B cell (primary cell): ENCODE data around the gene PABPC3. TPM values are rescaled to one million over a fixed set of nuclear protein-coding genes. Genes with fewer than 3 reads are reported as not detected.

Experiments used
- ATAC-seq: fragments of 200-7000 bp; cut with Tn5 transposase; one replicate; pipeline ENCODE4 v1.10.0; 2021; ENCODE audit warnings: low read depth, mild to moderate bottlenecking, moderate number of reproducible peaks, moderate library complexity
- CTCF ChIA-PET: fragments of 350-600 bp; sonication (Branson Sonifier 250); formaldehyde crosslinking; loops from one replicate; lab custom pipeline; 2021; ENCODE audit warnings: antibody characterized with exemption, inconsistent platforms; lab: Charles Lee
- POLR2A ChIA-PET: fragments of 350-600 bp; sonication (Branson Sonifier 250); formaldehyde crosslinking; loops from one replicate; lab custom pipeline; 2021; ENCODE audit warnings: antibody characterized with exemption; lab: Charles Lee
- DNase-seq: peaks from one replicate; pipeline ENCODE4 v3.0.0; 2013
- H2AFZ ChIP-seq: 2 replicates; pipeline ENCODE4 v1.6.1; 2012; ENCODE audit warnings: mild to moderate bottlenecking, low read depth, low read length; ENCODE audit not compliant: insufficient read depth, poor library complexity, severe bottlenecking
- H3K27ac ChIP-seq, 2 donors: 1 replicate in 1 of 2; 2 replicates in 1 of 2; pipeline ENCODE4 v1.5.1; 2012 to 2013; ENCODE audit warnings: low read length in 2 of 2, mild to moderate bottlenecking in 2 of 2, moderate library complexity in 1 of 2
- H3K27me3 ChIP-seq, 4 experiments: fragments of 200-600 bp in 1 of 4; sonication (generic) in 1 of 4; replicated peaks in 1 of 4; 1 replicate in 2 of 4; 2 replicates in 2 of 4; pipeline versions ENCODE4 v1.6.1 to v1.7.0; 2013 to 2016; ENCODE audit warnings: low read length in 3 of 4, mild to moderate bottlenecking in 2 of 4, mixed read lengths in 1 of 4, moderate library complexity in 1 of 4; ENCODE audit not compliant: insufficient read depth in 4 of 4, control insufficient read depth in 3 of 4; ENCODE audit errors: control extremely low read depth in 1 of 4
- H3K36me3 ChIP-seq, 2 experiments: replicated peaks in 1 of 2; 1 replicate in 1 of 2; 2 replicates in 1 of 2; pipeline versions ENCODE4 v1.6.1 to v1.7.1; 2013; ENCODE audit warnings: low read length in 1 of 2; ENCODE audit not compliant: insufficient read depth in 2 of 2, control insufficient read depth in 1 of 2; ENCODE audit errors: control extremely low read depth in 1 of 2, extremely low read depth in 1 of 2
- H3K4me1 ChIP-seq, 2 donors: fragments of 200-600 bp in 1 of 2; sonication (generic) in 1 of 2; 1 replicate in 1 of 2; 2 replicates in 1 of 2; pipeline versions ENCODE4 v1.5.1 to v1.6.1; 2013 to 2017; ENCODE audit warnings: low read length in 2 of 2; ENCODE audit not compliant: control insufficient read depth in 2 of 2, insufficient read depth in 2 of 2
- H3K4me2 ChIP-seq: replicated peaks from 2 replicates; pipeline ENCODE3; 2012; ENCODE audit warnings: mild to moderate bottlenecking, low read depth, low read length; ENCODE audit not compliant: poor library complexity, severe bottlenecking
- H3K4me3 ChIP-seq, 5 experiments: fragments of 200-600 bp in 1 of 5; sonication (generic) in 1 of 5; 1 replicate in 3 of 5; 2 replicates in 2 of 5; pipeline versions ENCODE4 v1.5.1 to v1.7.0; 2011 to 2016; ENCODE audit warnings: low read length in 4 of 5, mild to moderate bottlenecking in 4 of 5, low read depth in 2 of 5, control low read depth in 1 of 5, moderate library complexity in 1 of 5; ENCODE audit not compliant: insufficient read depth in 1 of 5; ENCODE audit errors: control extremely low read depth in 1 of 5, extremely low read depth in 1 of 5
- H3K79me2 ChIP-seq: fragments of 200-600 bp; sonication (generic); one replicate; pipeline ENCODE4 v1.6.0; 2016; ENCODE audit warnings: low read length; ENCODE audit not compliant: control insufficient read depth, insufficient read depth
- H3K9ac ChIP-seq: fragments of 200-600 bp; sonication (generic); 2 replicates; pipeline ENCODE4 v1.6.1; 2017; ENCODE audit warnings: mild to moderate bottlenecking, low read length, moderate library complexity
- H3K9me3 ChIP-seq, 3 donors: one replicate each; pipeline versions ENCODE4 v1.6.1 to v1.7.1; 2013; ENCODE audit warnings: low read length in 2 of 3; ENCODE audit not compliant: control insufficient read depth in 2 of 3, insufficient read depth in 1 of 3; ENCODE audit errors: control extremely low read depth in 1 of 3
- H4K20me1 ChIP-seq: 2 replicates; pipeline ENCODE4 v1.6.0; 2012; ENCODE audit warnings: mild to moderate bottlenecking, low read length; ENCODE audit not compliant: insufficient read depth, control insufficient read depth, poor library complexity, severe bottlenecking
- H3K27ac Mint-ChIP-seq: one replicate; pipeline ENCODE4 v1.8.0; 2021; ENCODE audit warnings: mixed read lengths
- H3K27me3 Mint-ChIP-seq: one replicate; pipeline ENCODE4 v1.8.0; 2021; ENCODE audit warnings: mixed read lengths
- H3K4me1 Mint-ChIP-seq: one replicate; pipeline ENCODE4 v1.8.0; 2021; ENCODE audit warnings: mixed read lengths
- H3K4me3 Mint-ChIP-seq: one replicate; pipeline ENCODE4 v1.8.0; 2021; ENCODE audit warnings: mixed read lengths
- H3K9me3 Mint-ChIP-seq: one replicate; pipeline ENCODE4 v1.8.0; 2022; ENCODE audit warnings: mixed read lengths; ENCODE audit not compliant: insufficient read depth
- EZH2 ChIP-seq: IDR thresholded peaks from 2 replicates; pipeline ENCODE4 v1.6.1; 2012; ENCODE audit warnings: borderline replicate concordance, low read depth, mild to moderate bottlenecking, moderate library complexity, low read length; ENCODE audit not compliant: insufficient read depth, poor library complexity, severe bottlenecking
- WGBS: methylation state at CpG from one replicate; pipeline ENCODE4 v1.1.5; 2013; ENCODE audit warnings: missing lambda C conversion rate; ENCODE audit not compliant: insufficient coverage; 5-methylcytosine and 5-hydroxymethylcytosine counted together
- intact Hi-C: fragments of 100-400 bp; cut with micrococcal nuclease; formaldehyde crosslinking; loops from one replicate; pipeline ENCODE4 v1.10.0; 2022
- polyA plus RNA-seq: library from polyadenylated mRNA; depleted of rRNA; stranded (reverse); fragments of >200 nt; gene quantifications from 2 replicates; pipeline ENCODE4 v1.2.3, GENCODE V29; 2012
- total RNA-seq, 2 donors: library from RNA; stranded (reverse); fragments of 120-200 nt in 1 of 2; gene quantifications; 1 replicate in 1 of 2; 2 replicates in 1 of 2; pipeline versions ENCODE4 v1.2.3 to v1.2.4, GENCODE V29; 2013 to 2022
- TF ChIP-seq, protein P1 (sequence below): fragments of 200-600 bp; IDR thresholded peaks from one replicate; pipeline ENCODE4 v1.8.0; 2022; ENCODE audit warnings: antibody characterized with exemption, mild to moderate bottlenecking

PABPC3 gene
- total and polyA plus RNA-seq, 2 donors (not counting 1 experiment from before 2014, with no cell fraction given): 0.06 to 0.10 TPM

DNA sequence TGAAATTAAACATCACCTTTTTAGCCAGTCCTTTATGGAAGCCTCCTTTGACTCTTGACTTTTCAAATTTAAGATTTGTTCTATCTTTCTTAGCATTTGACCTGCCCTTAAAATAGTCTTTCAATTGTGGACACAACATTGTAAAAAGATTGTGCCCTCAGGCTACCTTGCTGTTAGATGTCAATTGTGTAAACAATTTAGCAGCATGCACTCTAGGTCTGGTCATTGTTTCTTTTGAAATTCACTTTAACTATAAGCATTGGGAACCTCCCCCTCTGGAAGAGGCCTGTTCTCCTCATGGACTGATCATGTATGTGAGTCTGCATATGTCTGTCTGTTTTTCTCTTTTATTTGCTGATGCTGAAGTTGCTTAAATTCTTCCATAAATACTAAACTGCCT, 31.5 kb upstream of the PABPC3 start:
- Mint-ChIP-seq H3K9me3 (no peaks in the 10 kb centered on the region), H3K27me3 (peaks cover 18% of the 10 kb centered on the region), H3K4me3 (no peak overlapping the region), H3K4me1 (peaks cover 32% of the 10 kb centered on the region), H3K27ac (no peak overlapping the region)
- H2AFZ ChIP-seq: no peak overlapping the region
- intact Hi-C loops: no loop called here
- H3K79me2 ChIP-seq: no peaks in the 10 kb centered on the region
- CTCF ChIA-PET: no interaction called here
- H3K4me1 ChIP-seq: peaks cover 19 to 26% of the 10 kb centered on the region in 2 donors
- H3K4me3 ChIP-seq: no peak overlapping the region
- TF ChIP-seq, protein P1, sequence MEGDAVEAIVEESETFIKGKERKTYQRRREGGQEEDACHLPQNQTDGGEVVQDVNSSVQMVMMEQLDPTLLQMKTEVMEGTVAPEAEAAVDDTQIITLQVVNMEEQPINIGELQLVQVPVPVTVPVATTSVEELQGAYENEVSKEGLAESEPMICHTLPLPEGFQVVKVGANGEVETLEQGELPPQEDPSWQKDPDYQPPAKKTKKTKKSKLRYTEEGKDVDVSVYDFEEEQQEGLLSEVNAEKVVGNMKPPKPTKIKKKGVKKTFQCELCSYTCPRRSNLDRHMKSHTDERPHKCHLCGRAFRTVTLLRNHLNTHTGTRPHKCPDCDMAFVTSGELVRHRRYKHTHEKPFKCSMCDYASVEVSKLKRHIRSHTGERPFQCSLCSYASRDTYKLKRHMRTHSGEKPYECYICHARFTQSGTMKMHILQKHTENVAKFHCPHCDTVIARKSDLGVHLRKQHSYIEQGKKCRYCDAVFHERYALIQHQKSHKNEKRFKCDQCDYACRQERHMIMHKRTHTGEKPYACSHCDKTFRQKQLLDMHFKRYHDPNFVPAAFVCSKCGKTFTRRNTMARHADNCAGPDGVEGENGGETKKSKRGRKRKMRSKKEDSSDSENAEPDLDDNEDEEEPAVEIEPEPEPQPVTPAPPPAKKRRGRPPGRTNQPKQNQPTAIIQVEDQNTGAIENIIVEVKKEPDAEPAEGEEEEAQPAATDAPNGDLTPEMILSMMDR: no peak
- TF ChIP-seq EZH2: no peak
- H3K9me3 ChIP-seq: peaks cover 0 to 13% (median under 1%) of the 10 kb centered on the region in 3 donors
- no peaks in the 10 kb centered on the region for H3K36me3 ChIP-seq
- H3K27ac ChIP-seq: no peak overlapping the region
- DNase-seq: no peak
- no peak overlapping the region for H3K4me2 ChIP-seq
- POLR2A ChIA-PET: no interaction called here
- no peak overlapping the region for H3K9ac ChIP-seq
- peaks cover 0 to 7% (median 0%) of the 10 kb centered on the region in 4 experiments for H3K27me3 ChIP-seq
- no peaks in the 10 kb centered on the region for H4K20me1 ChIP-seq
- no peak for ATAC-seq

DNA sequence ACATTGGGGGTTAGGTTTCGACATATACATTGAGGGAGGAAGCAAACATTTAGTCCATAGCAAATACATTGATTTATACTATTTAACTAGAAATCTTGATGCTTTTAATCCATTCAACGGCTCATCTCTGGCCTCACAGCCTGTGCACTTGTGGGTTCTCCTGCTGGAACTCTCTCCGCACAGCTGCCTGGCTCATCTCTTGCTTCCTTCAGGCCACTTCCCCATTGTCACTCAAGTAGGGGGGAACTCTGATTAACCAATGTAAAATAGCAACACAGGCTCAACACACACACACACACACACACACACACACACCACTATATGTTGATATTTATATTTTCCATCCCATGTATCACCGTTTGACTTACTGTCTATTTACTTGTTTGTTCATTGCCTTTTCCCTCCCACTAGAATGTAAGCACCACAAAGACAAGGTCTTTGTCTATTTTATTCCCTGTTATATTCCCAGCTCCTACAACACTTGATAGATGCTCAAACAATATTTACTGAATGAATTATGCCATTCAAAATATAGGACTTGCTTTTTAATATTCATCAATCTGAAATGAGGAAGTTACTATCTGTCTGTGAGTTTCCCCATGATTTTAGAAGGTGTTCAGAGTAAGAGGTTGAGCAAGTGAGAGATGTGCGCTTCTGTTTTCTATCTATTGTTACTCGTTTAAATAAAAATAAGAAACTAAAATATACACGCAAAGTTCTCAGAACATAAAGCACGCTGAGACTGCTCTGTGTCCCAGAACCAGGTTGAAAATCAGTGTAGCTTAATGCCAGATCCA, 29.8 kb upstream of the PABPC3 start:
- no peaks in the 10 kb centered on the region for H3K79me2 ChIP-seq
- H3K4me3 Mint-ChIP-seq: no peak overlapping the region
- ChIA-PET CTCF (no interaction called here), POLR2A (interaction anchor here (0.7 kb wide), 1 partner anchor 9 kb away, joined by 3 read pairs; no protein-coding TSS in a partner anchor)
- no peak overlapping the region for H3K4me3 ChIP-seq
- no peak overlapping the region for H3K4me2 ChIP-seq
- H3K9me3 Mint-ChIP-seq: no peaks in the 10 kb centered on the region
- H3K27ac Mint-ChIP-seq: no peak overlapping the region
- intact Hi-C loops: no loop called here
- peaks cover 0 to 16% (median 3%) of the 10 kb centered on the region in 4 experiments for H3K27me3 ChIP-seq
- TF ChIP-seq, protein P1: no peak
- TF ChIP-seq EZH2: no peak
- H2AFZ ChIP-seq: no peak overlapping the region
- no peaks in the 10 kb centered on the region for H3K36me3 ChIP-seq
- H3K9me3 ChIP-seq: peaks cover 0 to 7% (median 0%) of the 10 kb centered on the region in 3 donors
- no peak for ATAC-seq
- no peaks in the 10 kb centered on the region for H4K20me1 ChIP-seq
- DNase-seq: no peak
- peaks cover 16% of the 10 kb centered on the region for H3K4me1 Mint-ChIP-seq
- H3K9ac ChIP-seq: no peak overlapping the region
- WGBS: no CpG with 5 or more reads among the region's 8 CpGs
- H3K27ac ChIP-seq: no peak overlapping the region
- peaks cover 6 to 10% of the 10 kb centered on the region in 2 donors for H3K4me1 ChIP-seq
- peaks cover 24% of the 10 kb centered on the region for H3K27me3 Mint-ChIP-seq
